WTC11 (cell line): ENCODE data around the gene CCDC81. TPM values are rescaled to one million over a fixed set of nuclear protein-coding genes. Genes with fewer than 3 reads are reported as not detected.
"Not testable (repeated sequence)": the region's sequence is repeated elsewhere in the genome, so short reads cannot be mapped to it uniquely, and the experiment has no call there.

Source experiments
- ATAC-seq: fragments of 200-7000 bp; cut with Tn5 transposase; 2 replicates; pipeline ENCODE4 v1.10.0; 2021; ENCODE audit warnings: mild to moderate bottlenecking, moderate library complexity
- CTCF ChIA-PET: fragments of 300-600 bp; sonication (Branson Sonifier 250); formaldehyde crosslinking; loops from one replicate; lab custom pipeline; 2021; ENCODE audit warnings: antibody characterized with exemption; lab: Charles Lee
- POLR2A ChIA-PET: fragments of 350-600 bp; sonication (Branson Sonifier 250); formaldehyde crosslinking; loops from one replicate; lab custom pipeline; 2021; ENCODE audit warnings: antibody characterized with exemption; lab: Charles Lee
- DNase-seq: peaks from one replicate; pipeline ENCODE4 v3.0.0; 2021; ENCODE audit warnings: low spot score
- H3K27ac Mint-ChIP-seq: 2 replicates; pipeline ENCODE4 v1.8.0; 2021; ENCODE audit warnings: mixed read lengths
- H3K27me3 Mint-ChIP-seq: 2 replicates; pipeline ENCODE4 v1.8.0; 2021; ENCODE audit warnings: low read depth, mild to moderate bottlenecking, moderate library complexity, mixed read lengths
- H3K36me3 Mint-ChIP-seq: 2 replicates; pipeline ENCODE4 v1.8.0; 2021; ENCODE audit warnings: mixed read lengths
- H3K4me1 Mint-ChIP-seq: 2 replicates; pipeline ENCODE4 v1.8.0; 2022; ENCODE audit warnings: mixed read lengths
- H3K4me3 Mint-ChIP-seq: 2 replicates; pipeline ENCODE4 v1.8.0; 2021; ENCODE audit warnings: mild to moderate bottlenecking, moderate library complexity, mixed read lengths
- H3K9me3 Mint-ChIP-seq: 2 replicates; pipeline ENCODE4 v1.8.0; 2021; ENCODE audit warnings: mixed read lengths
- ARID4B ChIP-seq: sonication (generic); formaldehyde crosslinking; IDR thresholded peaks from 2 replicates; pipeline ENCODE4 v1.8.0; 2023; ENCODE audit warnings: missing genetic modification reagents, mild to moderate bottlenecking, borderline replicate concordance
- ATF3 ChIP-seq: sonication (generic); formaldehyde crosslinking; conservative IDR thresholded peaks from 2 replicates; pipeline ENCODE4 v1.8.1; 2022; ENCODE audit warnings: mild to moderate bottlenecking, missing genetic modification reagents
- IRF1 ChIP-seq: sonication (generic); formaldehyde crosslinking; IDR thresholded peaks from 2 replicates; pipeline ENCODE4 v1.8.0; 2023; ENCODE audit warnings: missing genetic modification reagents
- IRF2 ChIP-seq: sonication (generic); formaldehyde crosslinking; IDR thresholded peaks from 2 replicates; pipeline ENCODE4 v1.8.0; 2022; ENCODE audit warnings: low read depth, missing genetic modification reagents, borderline replicate concordance
- MYBL2 ChIP-seq: sonication (generic); formaldehyde crosslinking; IDR thresholded peaks from 2 replicates; pipeline ENCODE4 v1.8.1; 2023; ENCODE audit warnings: mild to moderate bottlenecking, moderate library complexity, missing genetic modification reagents
- RORB ChIP-seq: fragments of 250-450 bp; sonication (Bioruptor Pico); IDR thresholded peaks from 2 replicates; pipeline ENCODE4 v1.9.0; 2021; ENCODE audit warnings: mild to moderate bottlenecking
- TP53 ChIP-seq: sonication (generic); formaldehyde crosslinking; IDR thresholded peaks from 2 replicates; pipeline ENCODE4 v1.8.1; 2023; ENCODE audit warnings: mild to moderate bottlenecking, missing genetic modification reagents
- ZBTB21 ChIP-seq: sonication (generic); formaldehyde crosslinking; IDR thresholded peaks from 2 replicates; pipeline ENCODE4 v1.8.1; 2023; ENCODE audit warnings: mild to moderate bottlenecking, missing genetic modification reagents, borderline replicate concordance
- ZBTB43 ChIP-seq: sonication (generic); formaldehyde crosslinking; IDR thresholded peaks from 2 replicates; pipeline ENCODE4 v1.8.1; 2023; ENCODE audit warnings: mild to moderate bottlenecking, missing genetic modification reagents
- ZSCAN18 ChIP-seq: fragments of 250-450 bp; sonication (Bioruptor Pico); IDR thresholded peaks from 2 replicates; pipeline ENCODE4 v2.1.2; 2022; ENCODE audit warnings: mild to moderate bottlenecking, moderate library complexity
- total RNA-seq: library from RNA; stranded (reverse); gene quantifications from 3 replicates; pipeline ENCODE4 v1.2.3, GENCODE V29; 2021
- TF ChIP-seq, protein P1 (sequence below): sonication (generic); formaldehyde crosslinking; IDR thresholded peaks from 2 replicates; pipeline ENCODE4 v1.8.0; 2022; ENCODE audit warnings: mild to moderate bottlenecking, missing genetic modification reagents
- TF ChIP-seq, protein P2 (sequence below): sonication (generic); formaldehyde crosslinking; IDR thresholded peaks from 2 replicates; pipeline ENCODE4 v1.8.1; 2022; ENCODE audit warnings: low read depth, missing genetic modification reagents, borderline replicate concordance

Gene CCDC81
- total RNA-seq, 1 experiment from 2014 or later, result 0.98 TPM

DNA sequence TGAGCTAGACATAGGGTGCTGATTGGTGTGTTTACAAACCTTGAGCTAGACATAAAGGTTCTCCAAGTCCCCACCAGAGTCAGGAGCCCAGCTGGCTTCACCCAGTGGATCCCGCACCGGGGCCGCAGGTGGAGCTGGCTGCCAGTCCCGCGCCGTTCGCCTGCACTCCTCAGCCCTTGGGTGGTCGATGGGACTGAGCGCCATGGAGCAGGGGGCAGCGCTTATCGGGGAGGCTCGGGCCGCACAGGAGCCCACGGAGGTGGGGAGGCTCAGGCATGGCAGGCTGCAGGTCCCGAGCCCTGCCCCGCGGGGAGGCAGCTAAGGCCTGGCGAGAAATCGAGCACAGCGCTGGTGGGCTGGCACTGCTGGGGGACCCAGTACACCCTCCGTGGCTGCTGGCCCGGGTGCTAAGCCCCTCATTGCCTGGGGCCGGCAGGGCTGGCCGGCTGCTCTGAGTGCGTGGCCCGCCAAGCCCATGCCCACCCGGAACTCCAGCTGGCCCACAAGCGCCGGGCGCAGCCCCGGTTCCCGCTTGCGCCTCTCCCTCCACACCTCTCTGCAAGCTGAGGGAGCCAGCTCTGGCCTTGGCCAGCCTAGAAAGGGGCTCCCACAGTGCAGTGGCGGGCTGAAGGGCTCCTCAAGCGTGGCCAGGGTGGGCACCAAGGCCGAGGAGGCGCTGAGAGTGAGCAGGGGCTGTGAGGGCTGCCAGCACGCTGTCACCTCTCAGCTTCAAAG is 58.8 kb downstream of the CCDC81 start:
- POLR2A ChIA-PET, H3K9me3 Mint-ChIP-seq, H3K36me3 Mint-ChIP-seq, H3K4me3 Mint-ChIP-seq, ATAC-seq, H3K27ac Mint-ChIP-seq, CTCF ChIA-PET, H3K27me3 Mint-ChIP-seq, DNase-seq, H3K4me1 Mint-ChIP-seq: not testable (repeated sequence)

DNA sequence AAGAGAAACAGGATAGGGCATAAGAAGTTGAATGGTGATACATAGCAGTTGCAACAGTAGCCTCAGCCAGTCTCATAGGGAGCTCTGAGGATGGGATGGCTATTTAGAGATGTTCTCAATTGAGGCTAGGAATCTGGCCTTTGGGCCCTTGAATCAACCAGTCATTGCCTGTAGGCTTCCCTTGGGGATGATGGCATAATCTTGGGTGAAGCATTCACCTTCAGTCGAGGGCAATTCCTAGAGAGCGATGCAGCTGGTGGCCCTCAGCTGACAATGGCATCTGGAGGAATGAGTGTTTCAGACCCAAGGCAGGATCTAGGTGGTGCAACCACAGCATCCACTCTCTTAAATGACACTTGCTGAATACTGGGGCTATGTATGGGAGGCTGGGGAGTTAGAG is 61.0 kb downstream of the CCDC81 start:
- TF ChIP-seq ATF3 (CRISPR knock-in tag) (no peak), TP53 (CRISPR knock-in tag) (no peak), ARID4B (CRISPR knock-in tag) (no peak), ZSCAN18 (no peak), IRF1 (CRISPR knock-in tag) (no peak), MYBL2 (no peak)
- TF ChIP-seq, protein P1, sequence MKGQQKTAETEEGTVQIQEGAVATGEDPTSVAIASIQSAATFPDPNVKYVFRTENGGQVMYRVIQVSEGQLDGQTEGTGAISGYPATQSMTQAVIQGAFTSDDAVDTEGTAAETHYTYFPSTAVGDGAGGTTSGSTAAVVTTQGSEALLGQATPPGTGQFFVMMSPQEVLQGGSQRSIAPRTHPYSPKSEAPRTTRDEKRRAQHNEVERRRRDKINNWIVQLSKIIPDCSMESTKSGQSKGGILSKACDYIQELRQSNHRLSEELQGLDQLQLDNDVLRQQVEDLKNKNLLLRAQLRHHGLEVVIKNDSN (CRISPR knock-in tag), result no peak
- H3K27me3 Mint-ChIP-seq, result no peaks in the 10 kb centered on the region
- H3K4me3 Mint-ChIP-seq, result no peak overlapping the region
- DNase-seq, result no peak
- ChIA-PET POLR2A (no interaction called here), CTCF (interaction anchor here (0.6 to 1.0 kb wide), 2 partner anchors 39 to 172 kb away, joined by 3 read pairs; no protein-coding TSS in a partner anchor)
- H3K27ac Mint-ChIP-seq, result no peak overlapping the region
- H3K36me3 Mint-ChIP-seq, result peaks cover 7% of the 10 kb centered on the region; the same call in 1 of the 2 replicates
- no peak for ATAC-seq
- peaks cover 9% of the 10 kb centered on the region for H3K9me3 Mint-ChIP-seq
- no peaks in the 10 kb centered on the region for H3K4me1 Mint-ChIP-seq

DNA sequence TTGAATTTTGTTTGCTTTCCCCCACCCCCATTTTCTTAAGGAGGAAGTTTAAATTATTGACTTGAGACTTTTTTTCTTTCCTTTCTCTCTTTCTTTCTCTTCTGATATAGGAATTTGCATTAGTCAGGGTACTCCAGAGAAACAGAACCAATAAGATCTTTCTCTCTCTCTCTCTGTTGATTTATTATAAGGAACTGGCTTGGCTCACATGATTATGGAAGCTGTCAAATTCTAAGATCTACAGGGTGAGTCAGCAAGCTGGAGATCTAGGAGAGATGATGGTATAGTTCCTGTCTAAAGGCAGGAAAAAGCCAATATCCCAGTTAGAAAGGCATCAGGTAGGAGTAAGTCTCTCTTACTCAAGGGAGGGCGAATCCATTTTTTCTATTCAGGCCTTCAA is 64.0 kb downstream of the CCDC81 start:
- H3K27me3 Mint-ChIP-seq, result no peaks in the 10 kb centered on the region; the same call in 1 of the 2 replicates
- ATAC-seq, result no peak
- POLR2A ChIA-PET, result no interaction called here

More for the DNA sequence above, 64.0 kb downstream of the CCDC81 start:
- DNase-seq, result no peak
- TF ChIP-seq, protein P2, sequence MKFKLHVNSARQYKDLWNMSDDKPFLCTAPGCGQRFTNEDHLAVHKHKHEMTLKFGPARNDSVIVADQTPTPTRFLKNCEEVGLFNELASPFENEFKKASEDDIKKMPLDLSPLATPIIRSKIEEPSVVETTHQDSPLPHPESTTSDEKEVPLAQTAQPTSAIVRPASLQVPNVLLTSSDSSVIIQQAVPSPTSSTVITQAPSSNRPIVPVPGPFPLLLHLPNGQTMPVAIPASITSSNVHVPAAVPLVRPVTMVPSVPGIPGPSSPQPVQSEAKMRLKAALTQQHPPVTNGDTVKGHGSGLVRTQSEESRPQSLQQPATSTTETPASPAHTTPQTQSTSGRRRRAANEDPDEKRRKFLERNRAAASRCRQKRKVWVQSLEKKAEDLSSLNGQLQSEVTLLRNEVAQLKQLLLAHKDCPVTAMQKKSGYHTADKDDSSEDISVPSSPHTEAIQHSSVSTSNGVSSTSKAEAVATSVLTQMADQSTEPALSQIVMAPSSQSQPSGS (CRISPR knock-in tag), result no peak
- no peak for TF ChIP-seq RORB (CRISPR knock-in tag)
- TF ChIP-seq ZBTB21 (CRISPR knock-in tag), result no peak
- no peak for TF ChIP-seq IRF2 (CRISPR knock-in tag)
- no peak for TF ChIP-seq ZBTB43 (CRISPR knock-in tag)
- CTCF ChIA-PET, result interaction anchor here (1.2 kb wide), 1 partner anchor 78 kb away, joined by 3 read pairs; no protein-coding TSS in a partner anchor
- H3K9me3 Mint-ChIP-seq, result no peaks in the 10 kb centered on the region
- no peak overlapping the region for H3K4me3 Mint-ChIP-seq
- H3K27ac Mint-ChIP-seq, result no peak overlapping the region
- no peaks in the 10 kb centered on the region for H3K36me3 Mint-ChIP-seq
- H3K4me1 Mint-ChIP-seq, result no peaks in the 10 kb centered on the region
